Measurements from ENCODE around the gene IRF3. TPM values are rescaled to one million over a fixed set of nuclear protein-coding genes. Genes with fewer than 3 reads are reported as not detected.
"Not testable (repeated sequence)": the region's sequence is repeated elsewhere in the genome, so short reads cannot be mapped to it uniquely, and the experiment has no call there.

Gene IRF3
- total and polyA plus RNA-seq, 7 donors: 10.3 to 26.5 (median 18.2) TPM

DNA sequence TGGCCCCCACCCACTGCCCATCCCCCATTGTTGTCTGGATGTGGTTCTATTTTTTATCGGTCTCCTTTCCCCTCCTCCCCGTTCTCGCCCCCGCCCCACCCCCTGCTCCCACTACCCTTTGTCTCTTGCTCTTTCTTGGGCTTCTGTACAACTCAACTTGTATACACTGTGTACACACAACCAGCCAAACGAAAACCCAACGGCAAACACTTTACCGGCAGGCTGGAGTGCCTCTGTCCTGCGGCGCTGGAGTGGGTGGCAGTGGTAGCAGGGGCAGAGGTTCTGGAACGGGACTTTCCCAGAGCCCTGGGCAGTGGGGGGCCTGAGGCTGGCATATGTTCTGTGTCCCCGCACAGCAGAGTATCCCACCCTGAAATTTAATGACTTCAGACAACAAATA lies 39.4 kb downstream of the IRF3 start:
- Histone ChIP-seq H3K27ac (no peak overlapping the region), H3K4me3 (no peak overlapping the region), H3K36me3 (ENCODE audit: insufficient read depth in 1 of 2, low read depth in 1 of 2) (peaks cover 0 to 32% of the 10 kb centered on the region in 2 donors), H3K27me3 (ENCODE audit: insufficient read depth in 3 of 3, low read length in 2 of 3) (no peaks in the 10 kb centered on the region), H3K9me3 (no peaks in the 10 kb centered on the region), H3K4me1 (no peaks in the 10 kb centered on the region)
- no peak for TF ChIP-seq CTCF (IDR thresholded peaks at IDR 0.05)
- DNase-seq (no peak), ATAC-seq (no peak)
- 84 to 88% (median 84%) methylated on average over 11 of the region's 11 CpGs for WGBS, 3 donors
- intact Hi-C loops (cut with DNase I): no loop called here

GRCh38 chr19:49624967-49625910 lies 40.4 kb downstream of the IRF3 start:
- no peaks in the 10 kb centered on the region for H3K9me3 ChIP-seq
- H3K4me1 ChIP-seq: no peaks in the 10 kb centered on the region
- H3K27ac ChIP-seq: no peak overlapping the region
- peaks cover 0 to 35% of the 10 kb centered on the region in 2 donors for H3K36me3 ChIP-seq (ENCODE audit: insufficient read depth in 1 of 2, low read depth in 1 of 2)
- TF ChIP-seq CTCF (IDR thresholded peaks at IDR 0.05): no peak
- H3K4me3 ChIP-seq: no peak overlapping the region
- ATAC-seq: peak in 1 of 4 donors; percentile 26
- DNase-seq: no peak
- 82 to 87% (median 83%) methylated on average over 25 to 27 of the region's 27 CpGs for WGBS, 3 donors
- intact Hi-C loops (cut with DNase I): no loop called here
- no peaks in the 10 kb centered on the region for H3K27me3 ChIP-seq (ENCODE audit: insufficient read depth in 3 of 3, low read length in 2 of 3)

DNA sequence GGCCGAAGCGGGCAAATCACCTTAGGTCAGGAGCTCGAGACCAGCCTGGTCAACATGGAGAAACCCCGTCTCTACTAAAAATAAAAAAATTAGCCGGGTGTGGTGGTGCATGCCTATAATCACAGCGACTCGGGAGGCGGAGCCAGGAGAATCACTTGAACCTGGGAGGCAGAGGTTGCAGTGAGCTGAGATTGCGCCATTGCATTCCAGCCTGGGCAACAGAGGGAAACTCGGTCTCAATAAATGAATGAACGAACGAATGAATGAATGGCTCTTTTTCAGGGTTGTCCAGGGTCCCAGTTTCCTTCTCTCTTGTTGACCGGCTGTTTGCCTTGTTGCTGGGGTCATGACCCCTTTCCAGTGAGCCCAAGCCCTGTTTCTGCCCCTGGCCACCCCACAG lies 47.8 kb downstream of the IRF3 start:
- ATAC-seq; H3K27ac ChIP-seq; H3K9me3 ChIP-seq; H3K27me3 ChIP-seq (ENCODE audit: insufficient read depth in 3 of 3, low read length in 2 of 3); H3K4me1 ChIP-seq; DNase-seq; H3K4me3 ChIP-seq; intact Hi-C loops (cut with DNase I): not testable (repeated sequence)
- peaks cover 0 to 62% of the 10 kb centered on the region in 2 donors for H3K36me3 ChIP-seq (ENCODE audit: insufficient read depth in 1 of 2, low read depth in 1 of 2)
- 89 to 95% (median 90%) methylated on average over 13 of the region's 13 CpGs for WGBS, 3 donors

GRCh38 chr19:49616945-49617344 lies 48.7 kb downstream of the IRF3 start:
- 91 to 97% (median 96%) methylated on average over 7 of the region's 7 CpGs for WGBS, 3 donors
- Histone ChIP-seq H3K4me1 (peaks cover 7% of the 10 kb centered on the region), H3K4me3 (no peak overlapping the region), H3K27me3 (ENCODE audit: insufficient read depth in 3 of 3, low read length in 2 of 3) (no peaks in the 10 kb centered on the region), H3K36me3 (ENCODE audit: insufficient read depth in 1 of 2, low read depth in 1 of 2) (peaks cover 0 to 59% of the 10 kb centered on the region in 2 donors), H3K27ac (no peak overlapping the region), H3K9me3 (no peaks in the 10 kb centered on the region)
- no peak for TF ChIP-seq CTCF (IDR thresholded peaks at IDR 0.05)
- ATAC-seq (no peak), DNase-seq (no peak)
- intact Hi-C loops (cut with DNase I): no loop called here

GRCh38 chr19:49616532-49616931 lies 49.1 kb downstream of the IRF3 start:
- H3K27me3 ChIP-seq (ENCODE audit: insufficient read depth in 3 of 3, low read length in 2 of 3): no peaks in the 10 kb centered on the region
- no peak overlapping the region for H3K4me3 ChIP-seq
- intact Hi-C loops (cut with DNase I): no loop called here
- H3K4me1 ChIP-seq: peaks cover 7% of the 10 kb centered on the region
- peaks cover 0 to 55% of the 10 kb centered on the region in 2 donors for H3K36me3 ChIP-seq (ENCODE audit: insufficient read depth in 1 of 2, low read depth in 1 of 2)
- no peak overlapping the region for H3K27ac ChIP-seq
- WGBS, 3 donors: 95 to 100% (median 97%) methylated on average over 7 of the region's 7 CpGs
- ATAC-seq (no peak), DNase-seq (no peak)
- H3K9me3 ChIP-seq: no peaks in the 10 kb centered on the region
- TF ChIP-seq CTCF (IDR thresholded peaks at IDR 0.05): no peak
